ENCODE data around the gene SMIM28.
"Not testable (repeated sequence)": the region's sequence is repeated elsewhere in the genome, so short reads cannot be mapped to it uniquely, and the experiment has no call there.

The SMIM28 gene

DNA sequence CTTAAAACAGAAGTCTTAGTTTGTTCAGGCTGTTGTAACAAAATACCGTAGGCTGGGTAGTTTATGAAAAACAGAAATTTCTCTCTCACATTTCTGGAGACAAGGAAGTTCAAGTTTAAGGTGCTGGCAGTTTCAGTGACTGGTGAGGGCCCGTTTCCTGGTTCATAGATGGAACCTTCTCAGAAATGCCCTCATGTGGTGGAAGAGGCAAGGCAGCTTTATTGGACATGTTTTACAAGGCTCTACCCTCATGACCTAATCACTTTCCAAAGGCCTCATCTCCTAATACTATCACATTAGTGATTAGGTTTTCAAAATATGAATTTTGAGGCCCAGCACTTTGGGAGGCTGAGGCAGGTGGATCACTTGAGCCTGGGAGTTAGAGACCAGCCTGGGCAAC, 28.7 kb downstream of the SMIM28 start:
- peak; percentile 5 for DNase-seq

DNA sequence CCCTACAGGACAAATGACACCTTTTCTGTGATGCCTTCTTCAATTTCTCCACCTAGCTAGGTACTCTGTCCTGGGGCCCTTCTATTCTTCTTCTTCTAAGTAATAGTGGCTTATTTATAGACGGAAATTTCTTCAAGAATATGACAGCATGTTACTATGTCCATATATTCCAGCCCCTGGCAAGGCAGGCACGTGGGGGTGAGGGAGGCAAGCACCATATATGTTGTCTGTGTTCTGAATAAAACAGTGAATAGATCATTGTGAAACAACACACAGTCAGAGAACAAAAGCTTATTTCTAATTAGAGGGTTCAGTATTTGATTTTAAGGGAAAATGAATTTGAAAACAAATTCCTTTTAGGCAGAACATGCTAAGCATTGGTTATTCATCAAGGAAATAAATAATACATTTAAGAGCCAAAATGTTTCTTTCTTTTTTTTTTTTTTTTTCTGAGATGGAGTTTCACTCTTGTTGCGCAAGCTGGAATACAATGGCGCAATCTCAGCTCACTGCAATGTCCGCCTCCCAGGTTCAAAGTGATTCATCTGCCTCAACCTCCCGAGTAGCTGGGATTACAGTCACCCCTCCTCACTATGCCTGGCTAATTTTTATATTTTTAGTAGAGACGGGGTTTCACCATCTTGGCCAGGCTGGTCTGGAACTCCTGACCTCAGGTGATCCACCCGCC, 32.5 kb downstream of the SMIM28 start:
- no peak for DNase-seq

DNA sequence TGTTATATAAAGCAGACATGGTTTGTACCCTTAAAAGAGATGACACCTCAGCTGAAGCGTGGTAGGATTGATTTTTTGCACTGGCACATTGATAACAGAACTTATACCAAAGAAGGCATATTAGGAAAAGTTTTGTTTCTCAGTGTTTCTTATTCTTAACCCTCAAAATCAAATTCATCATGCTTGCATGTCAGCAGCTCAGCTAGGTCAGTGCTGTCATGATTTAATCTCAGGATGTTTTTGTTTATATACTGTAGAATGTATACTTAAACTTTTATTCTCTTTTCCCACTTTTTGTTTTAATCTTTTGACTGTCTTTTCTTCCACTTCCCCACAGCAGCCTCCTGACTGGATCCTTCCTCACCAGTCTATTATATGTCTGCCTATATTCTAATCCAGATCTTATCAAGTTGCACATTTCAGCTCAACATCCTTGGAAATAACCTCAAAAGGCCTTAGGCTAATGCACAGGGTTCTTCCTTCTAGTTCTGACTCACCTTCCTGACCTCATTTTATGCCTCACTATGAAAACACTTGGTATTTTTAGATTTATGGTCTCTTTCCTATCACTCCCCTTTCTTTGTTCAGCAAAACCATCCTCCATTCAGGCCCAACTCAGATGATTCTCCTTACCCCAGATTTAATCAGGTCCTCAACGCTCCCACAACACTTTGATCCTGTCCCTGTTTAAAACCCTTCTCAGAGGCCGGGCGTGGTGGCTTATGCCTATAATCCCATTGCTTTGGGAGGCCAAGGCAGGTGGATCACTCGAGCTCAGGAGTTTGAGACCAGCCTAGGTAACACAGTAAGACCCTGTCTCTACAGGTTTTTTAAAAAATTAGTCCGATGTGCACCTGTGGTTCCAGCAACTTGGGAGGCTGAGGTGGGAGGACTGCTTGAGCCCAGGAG, 33.5 kb downstream of the SMIM28 start:
- peak; percentile 2 for DNase-seq

DNA sequence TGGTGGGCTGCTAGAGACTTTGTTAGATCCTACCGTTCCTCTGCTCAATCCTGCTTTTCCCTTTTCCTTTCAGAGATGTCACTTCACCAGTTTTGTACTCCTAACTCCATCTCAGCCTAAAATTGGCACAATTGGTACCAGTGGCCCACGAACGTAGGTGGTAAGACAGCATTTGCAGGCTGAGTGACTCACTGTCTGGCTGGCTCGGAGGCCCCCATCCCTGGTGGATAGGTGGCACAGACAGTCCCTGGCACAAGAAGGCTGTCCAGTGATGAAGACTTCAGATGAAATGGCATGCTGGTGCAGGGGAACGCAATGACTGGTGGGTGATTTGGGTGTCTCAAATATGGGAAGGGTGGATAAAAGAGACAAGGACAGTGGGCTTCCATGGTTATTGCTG, 37.4 kb downstream of the SMIM28 start:
- no peak for DNase-seq

DNA sequence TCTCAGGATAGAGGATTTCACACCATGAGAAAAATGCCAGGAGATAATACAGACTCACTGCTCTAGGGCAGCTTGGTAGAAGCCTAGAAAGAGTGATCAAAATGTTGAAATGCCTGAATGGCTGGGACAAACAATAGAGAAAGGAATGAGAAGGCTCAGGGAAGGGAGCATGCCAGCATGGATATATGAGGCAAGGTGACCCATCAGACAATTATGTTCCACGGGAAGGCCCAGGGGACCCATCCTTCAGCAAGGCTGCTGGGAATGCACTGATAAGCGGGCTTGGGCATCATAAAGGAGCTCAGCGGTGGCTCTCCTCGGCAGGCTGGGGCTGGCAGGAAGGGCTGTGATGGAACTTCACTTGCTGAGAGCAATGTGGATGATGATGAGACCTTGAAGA, 38.5 kb downstream of the SMIM28 start:
- no peak for DNase-seq

DNA sequence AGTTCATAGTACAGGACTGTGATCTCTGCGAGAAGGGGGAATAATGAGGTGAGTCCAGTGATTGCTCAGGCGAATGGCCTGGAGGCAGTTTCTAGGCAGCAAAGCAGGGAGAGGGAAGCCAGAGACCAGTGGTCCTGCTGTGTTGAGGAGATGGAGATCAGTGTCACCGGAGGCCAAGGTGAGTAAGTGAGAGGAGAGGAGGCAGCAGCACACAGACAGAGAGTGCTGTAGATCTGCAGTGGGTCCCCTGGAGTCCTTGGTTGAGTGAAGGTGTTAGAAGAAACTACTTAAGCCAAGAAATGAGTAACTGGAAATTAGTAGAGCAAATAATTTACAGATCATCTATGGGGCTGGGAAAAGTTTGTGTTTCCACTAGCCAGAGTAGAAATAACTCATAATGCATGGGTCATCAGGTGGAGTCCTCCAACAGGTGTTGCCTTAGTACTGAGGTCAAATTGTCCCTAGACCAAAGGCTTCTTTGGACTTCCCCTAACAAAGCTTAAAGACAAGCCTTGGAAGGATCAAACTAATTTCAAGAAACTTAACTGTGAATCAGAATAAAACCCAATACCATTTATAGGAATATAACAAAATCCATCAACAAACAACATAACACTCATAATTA, 39.9 kb downstream of the SMIM28 start:
- DNase-seq: no peak

DNA sequence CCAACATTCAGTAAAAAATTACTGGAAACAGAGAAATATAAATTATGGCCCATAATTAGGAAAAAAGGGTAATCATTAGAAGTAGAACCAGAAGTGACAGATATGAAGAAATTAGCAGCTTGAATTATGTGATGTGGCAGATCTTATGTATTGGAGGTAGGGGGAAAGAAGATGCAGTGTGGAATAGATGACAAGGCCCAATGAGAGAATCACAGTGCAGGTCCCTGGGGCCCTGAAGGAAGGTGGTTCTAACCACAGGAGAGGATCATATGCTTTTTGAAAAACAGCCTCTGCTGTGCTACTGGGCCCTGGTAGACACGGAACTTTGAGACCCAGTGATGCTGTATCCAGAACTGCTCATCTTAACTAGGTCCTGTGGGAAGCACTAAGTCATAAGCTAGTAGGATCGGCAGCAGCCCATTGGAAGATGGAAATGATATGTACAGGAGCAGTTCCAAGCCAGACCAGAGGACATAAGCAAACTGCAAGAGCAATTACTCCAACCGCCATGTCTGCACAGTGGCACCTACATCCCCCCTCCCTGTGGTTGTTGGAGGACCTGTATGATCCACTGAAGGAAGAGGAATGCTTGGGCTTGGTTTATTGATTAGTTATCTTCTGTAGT, 40.5 kb downstream of the SMIM28 start:
- DNase-seq: no peak

DNA sequence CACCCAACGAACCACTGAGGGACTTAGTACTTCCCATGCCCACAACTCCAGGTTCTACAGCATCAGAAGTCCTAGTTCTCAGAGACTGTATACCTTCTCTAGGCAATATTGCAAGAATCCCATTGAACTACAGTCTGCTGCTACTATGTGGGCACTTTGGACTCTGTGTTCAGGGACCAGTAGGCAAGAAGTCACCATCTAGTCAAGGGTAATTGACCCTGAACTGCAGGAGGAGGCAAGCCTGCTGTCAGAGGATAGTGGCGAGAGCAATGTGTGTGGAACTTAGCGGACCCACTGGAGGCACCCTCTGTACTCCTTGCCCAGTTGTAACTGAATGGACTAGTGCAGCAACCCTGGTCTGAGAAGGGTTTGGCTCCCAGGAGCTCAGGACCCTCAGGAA, 42.1 kb downstream of the SMIM28 start:
- DNase-seq: no peak

DNA sequence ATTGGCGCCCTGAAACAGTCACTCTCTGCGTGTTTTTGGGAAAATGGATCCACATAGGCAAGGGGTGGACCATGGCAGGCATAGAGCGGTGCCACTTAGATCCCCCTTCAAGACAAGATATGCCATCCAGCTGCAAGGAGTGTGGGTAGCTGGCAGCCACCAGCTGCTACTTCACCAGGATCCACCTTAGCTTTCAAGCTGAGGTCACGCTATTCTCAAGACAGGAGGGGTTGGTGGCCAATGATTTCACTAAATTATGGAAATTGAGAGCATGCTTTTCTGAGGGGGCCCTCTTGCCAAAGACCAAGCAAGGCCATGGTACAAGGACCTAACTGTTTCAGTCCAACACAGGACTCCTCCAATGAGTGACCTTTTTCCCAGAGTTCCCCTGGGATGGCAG, 42.7 kb downstream of the SMIM28 start:
- no peak for DNase-seq

DNA sequence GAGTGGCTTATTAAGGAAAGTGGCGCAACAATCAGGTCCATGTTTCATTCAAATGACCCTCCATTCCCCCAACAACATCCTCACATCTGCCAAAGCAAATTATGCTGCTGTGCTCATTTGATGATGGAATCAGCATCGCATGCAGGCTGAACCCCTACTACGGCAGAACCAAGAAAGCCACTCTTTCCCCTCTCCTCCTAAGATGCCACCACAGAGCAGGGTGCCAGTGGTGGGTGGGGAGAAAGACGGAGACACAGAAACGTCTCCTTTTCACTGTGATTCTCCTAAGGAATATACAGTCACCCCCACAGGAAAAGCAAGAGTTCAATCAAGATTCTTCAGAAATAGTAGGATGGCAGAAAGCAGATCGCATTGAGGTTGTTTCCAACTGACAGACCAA, 43.4 kb downstream of the SMIM28 start:
- no peak for DNase-seq

DNA sequence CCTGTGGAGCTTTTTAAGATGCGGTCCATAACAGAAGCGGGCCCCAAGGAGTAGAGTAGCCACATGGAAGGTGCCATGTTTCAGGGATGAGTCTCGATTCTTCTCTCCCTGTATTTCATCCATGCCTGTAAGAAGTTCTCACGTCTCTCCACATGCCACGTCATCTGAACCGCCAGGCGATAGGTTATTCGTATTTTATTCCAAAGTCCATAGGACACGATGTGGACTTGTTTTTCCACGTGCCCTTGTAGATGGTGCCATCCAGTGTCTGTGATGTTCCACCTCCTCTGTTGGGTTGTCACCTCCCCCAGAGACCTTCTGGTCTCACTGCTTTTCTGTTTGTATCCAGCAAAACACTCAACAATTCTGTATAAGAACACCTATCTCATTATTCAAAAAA, 43.9 kb downstream of the SMIM28 start:
- DNase-seq: no peak

DNA sequence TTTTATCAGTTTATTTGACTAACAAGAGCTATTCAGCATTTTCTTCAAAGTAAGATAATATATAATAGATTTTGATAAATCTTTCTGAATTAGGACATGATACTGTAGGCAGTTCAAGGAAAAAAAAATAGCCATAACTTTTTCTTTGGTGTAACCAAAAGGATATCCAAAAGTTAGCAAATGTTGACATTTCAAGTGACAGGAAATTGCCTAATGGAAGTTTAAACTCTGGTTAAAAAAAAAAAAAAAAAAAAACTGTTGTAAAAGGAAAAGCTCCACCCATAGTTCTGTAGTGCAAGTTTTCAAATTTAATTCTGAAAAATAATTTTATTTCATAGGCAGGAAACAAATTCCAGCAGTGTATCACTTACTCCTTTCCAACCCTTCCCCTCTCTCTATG, 45.2 kb downstream of the SMIM28 start:
- no peak for DNase-seq

DNA sequence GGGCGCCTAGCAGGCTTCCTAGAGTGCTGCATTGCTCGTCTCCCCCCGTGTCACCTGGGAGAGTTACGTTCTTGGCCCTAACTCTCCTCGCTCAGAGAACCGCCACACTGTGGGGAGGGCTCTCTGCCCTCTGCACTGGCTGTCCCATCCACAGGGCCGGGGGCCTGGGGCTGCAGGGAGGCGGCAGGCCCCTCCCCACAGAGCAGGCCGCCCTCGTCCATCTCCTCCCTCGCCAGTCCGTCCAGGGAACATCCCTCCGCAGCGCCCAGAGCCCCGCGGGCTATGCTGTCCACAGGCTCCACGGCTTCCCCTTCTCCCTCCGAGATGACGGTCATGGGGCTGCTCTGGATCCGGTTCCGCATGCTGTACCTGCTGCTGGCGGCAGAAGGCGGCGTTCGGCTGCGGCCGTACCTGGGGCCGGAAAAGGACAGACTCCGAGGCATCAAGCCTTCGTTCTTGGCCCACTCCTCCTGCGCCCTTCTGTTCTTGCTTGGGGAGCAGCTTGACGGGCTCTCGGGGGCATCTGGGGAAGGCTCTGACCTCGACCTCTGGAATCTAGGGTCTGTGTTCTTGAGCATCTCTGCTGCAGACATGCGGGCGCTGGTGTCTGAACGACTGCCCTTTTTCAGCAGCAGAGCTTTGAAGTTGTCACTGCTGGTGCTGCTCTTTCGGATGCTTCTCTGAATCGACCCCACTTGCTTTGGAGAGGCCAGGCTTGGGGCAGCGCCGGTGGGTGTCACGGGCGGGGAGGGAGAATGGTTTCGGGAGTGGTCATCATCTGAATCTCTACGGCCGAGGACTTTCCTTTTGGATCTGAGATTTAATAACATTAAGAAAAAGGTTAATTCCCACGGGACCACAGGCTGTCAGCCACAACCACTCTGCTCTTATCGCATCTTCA, 46.5 kb downstream of the SMIM28 start:
- DNase-seq: no peak

DNA sequence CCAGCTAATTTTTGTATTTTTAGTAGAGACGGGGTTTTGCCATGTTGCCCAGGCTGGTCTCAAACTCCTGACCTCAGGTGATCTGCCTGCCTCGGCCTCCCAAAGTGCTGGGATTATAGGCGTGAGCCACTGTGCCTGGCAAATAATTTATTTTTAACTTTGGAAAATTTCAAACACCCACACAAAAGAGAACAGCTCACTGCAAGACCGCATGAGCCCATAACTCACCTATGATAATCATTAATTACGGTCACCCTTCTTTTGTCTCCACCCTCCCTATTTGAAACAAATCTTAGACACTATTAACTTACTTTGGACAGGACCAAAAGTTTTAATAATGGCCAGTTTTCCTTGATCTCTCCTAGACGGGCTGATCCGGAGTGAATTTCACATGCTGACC, 47.6 kb downstream of the SMIM28 start:
- DNase-seq: not testable (repeated sequence)

DNA sequence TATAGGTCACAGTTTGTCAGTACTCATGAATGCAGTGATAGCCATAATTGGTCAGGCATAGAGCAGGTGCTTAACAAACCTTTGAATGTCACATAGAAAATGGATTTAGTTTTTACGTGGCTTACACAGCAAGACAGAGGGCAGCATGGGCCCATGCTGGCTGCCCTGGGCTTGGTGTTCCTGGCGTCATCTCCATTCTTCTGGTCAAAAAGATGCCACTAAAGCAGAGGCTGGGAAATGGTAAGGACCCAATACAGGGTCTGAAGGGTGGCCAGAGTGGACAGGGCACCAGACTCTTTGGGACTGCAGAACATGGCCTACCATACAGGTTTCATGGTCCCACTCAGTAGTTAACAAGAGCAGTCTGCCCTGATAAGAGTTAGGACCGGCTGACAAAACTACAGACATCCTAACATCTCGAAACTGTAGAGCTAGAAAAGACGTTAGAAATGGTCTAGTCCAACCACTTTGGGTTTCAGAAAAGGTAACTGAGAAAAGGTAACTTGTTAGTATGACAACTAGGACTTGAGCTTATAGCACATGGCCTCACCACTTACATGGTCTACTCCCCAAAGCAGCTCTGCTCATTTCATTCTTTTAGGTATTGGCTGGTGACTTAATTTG, 48.9 kb downstream of the SMIM28 start:
- DNase-seq: no peak

DNA sequence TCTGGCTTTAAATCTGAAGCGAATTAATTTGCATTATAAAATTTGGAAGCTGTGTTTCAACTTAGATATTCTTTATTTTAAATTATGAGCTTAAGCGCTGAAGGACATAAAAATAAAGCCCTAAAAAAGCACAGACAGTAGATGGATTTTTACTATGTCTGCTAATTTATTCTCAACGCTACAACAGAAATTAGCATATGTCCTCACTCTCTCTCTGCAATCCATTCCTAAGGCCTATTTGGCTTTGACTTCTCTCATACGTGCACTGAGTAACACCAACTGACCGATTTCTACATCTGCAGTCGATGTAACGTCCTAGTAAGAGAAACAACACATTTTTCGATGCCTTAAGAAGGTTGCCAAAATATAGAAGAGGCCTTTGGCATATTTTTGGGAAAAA, 50.0 kb downstream of the SMIM28 start:
- no peak for DNase-seq

DNA sequence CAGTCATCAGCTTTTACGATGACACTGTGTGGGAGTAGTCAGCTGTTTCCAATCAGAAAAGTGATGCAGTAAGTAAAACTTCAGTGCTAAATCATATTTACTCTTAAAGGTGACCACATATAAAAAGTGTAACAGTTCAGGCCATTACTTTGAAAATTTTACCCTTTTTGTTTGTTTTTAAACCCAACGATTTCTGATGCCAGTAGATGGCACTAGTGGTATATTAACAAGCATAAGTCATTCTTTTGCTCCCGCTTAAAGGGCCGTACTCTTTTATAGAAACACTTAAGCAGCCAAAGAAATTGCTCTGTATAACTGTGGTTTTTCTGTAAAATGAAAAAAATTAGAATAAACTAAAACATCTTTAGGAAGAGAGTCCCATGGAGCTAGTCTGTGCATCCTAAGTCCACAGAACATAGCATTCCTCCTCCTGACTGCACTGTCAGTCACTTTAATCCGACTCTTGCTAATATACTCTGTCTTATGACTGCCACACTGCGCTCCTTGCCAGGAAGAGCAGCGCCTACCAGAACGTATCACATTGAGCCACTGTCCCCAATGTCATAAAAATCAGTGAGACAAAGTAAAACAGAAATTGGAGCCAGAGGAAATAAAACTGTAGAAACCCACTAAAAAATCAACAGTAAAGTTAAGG, 51.4 kb downstream of the SMIM28 start:
- peak; percentile 72 for DNase-seq

DNA sequence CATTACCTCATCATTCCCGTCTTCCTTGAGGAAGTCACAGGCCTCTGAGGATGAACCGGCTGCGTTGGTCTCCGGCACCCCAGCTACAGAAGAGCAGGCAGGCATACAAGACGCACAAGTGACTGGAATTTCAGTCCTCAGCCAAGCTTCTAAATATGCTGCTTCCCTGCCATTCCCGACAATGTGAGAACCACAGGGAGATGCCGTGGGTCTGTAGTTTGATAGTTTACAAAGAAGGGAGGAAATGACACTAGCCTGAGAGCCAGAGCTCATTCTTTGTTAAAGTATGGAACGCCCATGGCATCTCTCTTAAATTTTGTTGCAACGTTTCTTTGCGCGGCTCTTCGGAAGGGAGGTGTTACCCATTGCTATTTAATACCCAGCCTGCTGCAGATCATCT, 52.1 kb downstream of the SMIM28 start:
- no peak for DNase-seq

DNA sequence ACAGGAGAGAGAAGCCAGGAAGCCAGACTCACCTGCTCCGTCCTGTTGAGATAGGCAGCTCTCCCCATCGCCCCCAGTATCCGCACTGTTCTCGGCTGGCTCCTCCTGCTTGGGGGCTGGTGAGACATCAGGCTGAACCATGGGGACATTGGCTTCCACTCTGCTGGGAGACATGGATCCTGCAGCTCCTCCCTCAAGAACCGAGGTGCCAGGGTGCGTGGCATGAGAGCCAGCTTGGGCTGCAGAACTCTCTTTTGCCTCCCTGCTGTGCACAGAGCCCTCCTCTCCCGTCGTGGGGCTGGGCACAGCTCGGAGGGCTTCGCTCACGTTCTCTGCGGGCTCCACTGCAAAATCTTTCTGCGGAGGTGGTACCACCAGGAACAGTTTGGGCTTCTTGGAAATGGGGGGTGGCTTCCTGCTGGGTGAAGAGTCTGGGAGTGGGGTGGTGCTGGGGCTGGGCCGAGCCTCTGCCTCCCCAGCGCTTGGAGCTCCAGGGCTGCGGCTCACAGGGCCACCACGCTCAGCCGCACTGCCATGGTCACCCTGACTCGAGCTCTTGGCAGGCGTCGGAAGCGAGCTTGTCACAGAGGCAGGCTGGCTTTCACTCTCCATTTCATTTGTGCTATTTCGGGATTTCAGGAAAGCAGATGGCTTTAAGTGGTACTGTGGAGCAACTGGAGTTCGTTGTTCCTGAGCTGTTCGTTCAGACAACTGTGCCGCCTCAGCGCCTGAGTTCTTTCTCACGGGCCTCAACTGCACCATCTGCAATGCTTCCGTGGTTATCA, 52.8 kb downstream of the SMIM28 start:
- DNase-seq: no peak

DNA sequence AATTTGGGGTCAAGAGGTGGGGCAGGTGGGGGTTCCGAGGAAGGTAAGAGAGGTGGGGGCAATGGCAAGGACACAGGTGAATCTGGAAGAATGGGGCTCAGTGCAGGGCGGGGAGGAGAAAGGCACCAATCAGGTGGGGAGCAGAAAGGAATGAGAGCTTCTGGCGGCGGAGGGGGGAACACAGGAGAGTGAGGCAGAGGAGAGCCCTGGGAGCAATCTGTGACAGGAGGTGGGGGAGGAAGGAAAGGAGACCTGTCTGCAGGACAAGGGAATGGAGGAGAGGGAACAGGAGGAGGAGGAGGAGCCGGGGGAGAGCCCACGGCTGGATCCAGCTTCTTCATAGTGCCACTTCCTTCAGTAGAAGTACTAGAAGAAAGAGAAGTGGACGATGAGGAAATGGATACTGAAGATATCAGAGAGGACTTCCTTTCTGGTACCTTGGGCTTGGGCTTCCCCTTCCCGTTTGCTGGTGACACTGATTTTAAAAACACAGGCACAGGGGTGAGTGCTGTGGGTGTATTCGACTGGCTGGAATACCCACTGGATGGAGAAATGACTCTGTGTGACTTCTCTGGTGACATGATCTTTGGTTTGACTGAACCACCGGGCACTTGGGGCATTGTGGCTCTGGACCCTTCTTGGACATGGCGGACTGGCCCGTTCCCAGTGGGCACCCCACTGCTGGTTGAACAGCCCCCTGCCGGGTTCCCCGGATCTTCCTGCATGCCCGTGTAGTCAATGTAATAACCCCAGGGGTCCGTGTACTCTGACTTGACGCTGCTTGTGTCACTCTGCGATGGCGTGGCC, 53.8 kb downstream of the SMIM28 start:
- no peak for DNase-seq

Data from DMS53 (cell line).